GM15510 (cell line): ENCODE data around the gene ISCA2.

Experiments used
- POLR2A ChIP-seq: IDR thresholded peaks from 3 replicates; pipeline ENCODE4 v1.6.1; 2011; ENCODE audit warnings: borderline replicate concordance; ENCODE audit not compliant: insufficient read length; ENCODE audit errors: extremely low read depth

The ISCA2 gene

GRCh38 chr14:74527736-74528280 lies 34.2 kb downstream of the ISCA2 start:
- TF ChIP-seq POLR2A: no peak

- TF ChIP-seq POLR2A: no peak
These were observed 34.8 kb downstream of the ISCA2 start for GRCh38 chr14:74528406-74528805.

- TF ChIP-seq POLR2A: no peak
These were observed 35.3 kb downstream of the ISCA2 start for GRCh38 chr14:74528886-74529285.

GRCh38 chr14:74531006-74531405 lies 37.4 kb downstream of the ISCA2 start:
- TF ChIP-seq POLR2A: no peak

GRCh38 chr14:74531467-74531866 lies 37.9 kb downstream of the ISCA2 start:
- TF ChIP-seq POLR2A: no peak

- TF ChIP-seq POLR2A: no peak
These were observed 38.7 kb downstream of the ISCA2 start for GRCh38 chr14:74532246-74532645.

- TF ChIP-seq POLR2A: no peak
These were observed 40.0 kb downstream of the ISCA2 start for GRCh38 chr14:74533576-74533975.

- TF ChIP-seq POLR2A: no peak
These were observed 42.3 kb downstream of the ISCA2 start for GRCh38 chr14:74535756-74536325.

GRCh38 chr14:74538411-74539391 lies 45.1 kb downstream of the ISCA2 start:
- TF ChIP-seq POLR2A: no peak

- no peak for TF ChIP-seq POLR2A
These were observed 45.9 kb downstream of the ISCA2 start for GRCh38 chr14:74539503-74539902.

GRCh38 chr14:74541225-74541624 lies 47.7 kb downstream of the ISCA2 start:
- no peak for TF ChIP-seq POLR2A

GRCh38 chr14:74542056-74542685 lies 48.6 kb downstream of the ISCA2 start:
- no peak for TF ChIP-seq POLR2A

- no peak for TF ChIP-seq POLR2A
These were observed 50.3 kb downstream of the ISCA2 start for GRCh38 chr14:74543771-74544438.

- TF ChIP-seq POLR2A: no peak
These were observed 51.8 kb downstream of the ISCA2 start for GRCh38 chr14:74545386-74545785.

GRCh38 chr14:74546416-74546815 lies 52.9 kb downstream of the ISCA2 start:
- TF ChIP-seq POLR2A: no peak
